Stimulated activated naive CD8-positive, alpha-beta T cell treated with anti-CD3 and anti-CD28 coated beads, Interleukin-15, Interleukin-2, amounts not matched to agents 100 U/mL and 50 U/mL, for 24 hours (primary cell): ENCODE measurements around the gene PALLD.

Source experiments
- ATAC-seq: fragments of 150-1000 bp; cut with Tn5 transposase; one replicate; pipeline ENCODE4 v1.10.0; 2021
- DNase-seq: peaks from one replicate; pipeline ENCODE4 v3.0.0; 2021

PALLD gene

GRCh38 chr4:168648494-168648893 lies 151.6 kb downstream of the PALLD start:
- DNase-seq: no peak
- no peak for ATAC-seq

- ATAC-seq (no peak), DNase-seq (no peak)
Measured at GRCh38 chr4:168648929-168649328, 152.1 kb downstream of the PALLD start.

- DNase-seq: no peak
- no peak for ATAC-seq
Measured at GRCh38 chr4:168651374-168651773, 154.5 kb downstream of the PALLD start.

DNA sequence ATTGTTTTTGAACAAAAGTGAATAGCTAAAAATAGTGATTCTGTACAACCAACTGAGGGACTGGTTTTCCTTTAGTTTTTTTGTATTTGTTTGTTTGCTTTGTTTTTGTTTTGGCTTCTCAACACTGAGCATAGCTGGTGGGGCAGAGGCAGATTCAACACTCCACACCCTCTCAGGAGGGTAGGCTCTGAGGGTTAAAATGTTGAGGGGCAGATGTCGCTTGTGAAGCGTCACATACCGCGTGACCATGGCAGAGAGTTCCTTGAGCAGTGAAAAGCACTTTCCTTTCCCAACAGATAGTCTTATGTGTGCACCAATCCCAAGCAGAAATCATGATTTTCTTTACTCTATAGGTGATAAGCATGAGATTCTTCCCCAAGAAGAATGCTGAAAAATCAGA lies 155.0 kb downstream of the PALLD start:
- DNase-seq (no peak), ATAC-seq (no peak)

DNA sequence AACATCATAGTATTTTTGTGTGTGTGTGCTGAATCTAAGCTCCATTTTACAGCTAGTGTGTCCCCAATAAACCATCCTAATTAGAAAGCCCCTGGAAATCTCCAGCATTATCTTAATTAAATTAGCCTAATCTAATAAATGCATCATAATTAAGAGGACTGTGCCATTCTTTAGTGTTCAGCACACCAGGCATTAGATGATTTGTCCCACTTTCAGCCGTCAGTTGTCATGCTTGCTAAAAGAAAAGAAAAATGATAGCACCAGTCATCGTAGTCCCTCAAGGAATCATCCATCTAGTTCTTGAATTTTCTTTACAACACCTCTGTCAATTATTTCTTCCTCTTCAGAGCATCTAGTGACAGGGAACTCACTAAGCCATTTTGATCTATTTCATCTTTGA lies 155.9 kb downstream of the PALLD start:
- ATAC-seq: no peak
- DNase-seq: no peak

DNA sequence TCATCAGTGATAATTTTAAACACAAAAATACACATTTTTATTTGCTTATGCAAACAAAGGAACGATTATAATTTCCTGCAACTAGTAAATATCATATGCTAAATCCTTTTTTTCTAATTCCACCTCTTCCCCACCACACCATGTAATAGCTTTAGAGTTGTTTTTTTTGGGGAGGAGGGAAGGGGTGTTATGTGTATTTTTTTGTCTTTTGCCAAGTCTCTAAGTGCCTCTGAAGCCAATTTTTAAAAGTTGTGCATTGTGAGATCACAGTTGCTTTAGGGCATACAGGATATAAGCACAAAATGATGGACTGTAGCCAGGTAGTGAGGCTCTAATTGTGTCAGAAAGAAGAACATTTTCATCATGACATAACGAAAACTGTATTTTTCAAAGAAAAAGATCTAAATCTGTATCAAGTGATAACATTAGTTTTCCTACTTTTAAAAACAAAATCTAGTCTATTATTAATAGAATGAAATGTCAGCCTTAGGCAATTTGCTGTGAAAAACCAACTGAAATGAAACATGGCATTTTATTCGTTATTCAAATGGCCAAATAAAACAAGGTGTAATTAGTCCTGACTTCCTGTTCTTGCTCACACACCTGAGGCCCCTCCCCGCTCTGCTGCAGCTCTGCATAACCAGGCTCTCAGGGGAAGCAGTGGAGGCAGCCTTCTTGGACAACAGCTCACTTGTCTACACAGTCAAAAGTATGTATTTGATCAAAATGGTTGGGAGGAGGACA lies 157.4 kb downstream of the PALLD start:
- DNase-seq: no peak
- ATAC-seq: no peak

- DNase-seq (no peak), ATAC-seq (no peak)
Measured at GRCh38 chr4:168654848-168655174, 158.0 kb downstream of the PALLD start.

GRCh38 chr4:168655182-168655581 lies 158.3 kb downstream of the PALLD start:
- ATAC-seq: no peak
- DNase-seq: no peak

GRCh38 chr4:168656055-168656660 lies 159.3 kb downstream of the PALLD start:
- ATAC-seq (no peak), DNase-seq (no peak)

DNA sequence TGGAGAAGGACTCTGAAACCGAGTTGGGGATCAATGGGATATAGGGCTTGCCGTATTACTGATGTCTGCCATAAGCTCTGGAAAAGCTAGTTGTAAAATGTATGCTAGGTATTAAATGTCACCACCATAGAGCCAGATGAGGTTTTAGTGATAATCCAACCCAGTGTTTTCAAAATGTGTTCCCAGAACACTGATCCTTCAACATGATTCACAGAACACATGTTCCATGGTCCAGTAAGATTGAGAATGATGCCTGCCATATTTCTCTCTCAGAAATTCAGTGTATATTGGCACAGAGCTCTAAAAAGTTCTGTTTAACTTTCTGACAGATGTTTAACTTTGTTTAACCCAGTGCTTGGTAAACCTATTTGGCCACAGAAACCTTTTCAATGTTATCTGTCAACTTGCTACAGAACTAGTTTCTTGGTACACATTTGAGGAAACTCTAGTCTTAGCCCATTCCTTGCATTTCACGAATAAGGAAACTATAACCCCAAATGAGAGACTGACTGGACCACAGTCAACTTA lies 160.2 kb downstream of the PALLD start:
- ATAC-seq: no peak

GRCh38 chr4:168658751-168659150 lies 161.9 kb downstream of the PALLD start:
- DNase-seq: no peak

More for the DNA sequence above, 160.2 kb downstream of the PALLD start:
- DNase-seq: no peak

DNA sequence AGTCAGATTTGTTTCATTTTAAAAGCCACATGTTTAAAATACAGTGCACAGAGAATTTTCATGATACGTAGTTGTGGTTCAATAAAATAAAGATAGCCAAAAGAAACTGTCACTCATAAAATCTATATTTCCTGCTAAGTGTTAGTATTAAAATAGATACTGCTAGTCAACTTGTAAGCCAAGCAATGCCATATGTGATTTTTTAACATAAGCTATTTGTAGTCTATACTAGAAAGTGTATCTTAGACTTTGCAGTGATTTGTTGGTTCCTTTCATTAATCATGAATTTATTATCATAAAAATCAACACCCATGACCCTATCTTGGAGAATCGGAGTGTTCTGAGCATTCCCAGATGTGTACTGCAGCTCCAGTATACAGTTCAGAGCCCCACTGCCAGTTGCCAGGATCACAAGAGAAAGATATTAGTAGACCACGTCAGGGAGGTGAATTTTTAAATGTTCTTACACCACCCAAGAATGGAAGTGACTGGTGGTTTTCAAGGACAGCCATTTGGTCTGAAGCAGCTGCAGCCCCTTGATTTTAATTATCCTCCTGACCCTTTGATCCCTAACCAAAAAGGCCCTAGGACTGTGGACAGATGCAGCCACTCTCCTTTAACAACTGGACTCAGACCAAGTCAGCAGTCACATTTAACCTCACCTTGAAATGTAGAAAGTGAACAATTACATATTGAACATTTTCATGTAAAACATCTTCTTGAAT lies 163.1 kb downstream of the PALLD start:
- DNase-seq (no peak), ATAC-seq (no peak)

More at GRCh38 chr4:168658751-168659150, 161.9 kb downstream of the PALLD start:
- ATAC-seq: no peak

- no peak for DNase-seq
- no peak for ATAC-seq
Measured at GRCh38 chr4:168662297-168662984, 165.6 kb downstream of the PALLD start.

- DNase-seq: no peak
- no peak for ATAC-seq
Measured at GRCh38 chr4:168664242-168664891, 167.5 kb downstream of the PALLD start.

DNA sequence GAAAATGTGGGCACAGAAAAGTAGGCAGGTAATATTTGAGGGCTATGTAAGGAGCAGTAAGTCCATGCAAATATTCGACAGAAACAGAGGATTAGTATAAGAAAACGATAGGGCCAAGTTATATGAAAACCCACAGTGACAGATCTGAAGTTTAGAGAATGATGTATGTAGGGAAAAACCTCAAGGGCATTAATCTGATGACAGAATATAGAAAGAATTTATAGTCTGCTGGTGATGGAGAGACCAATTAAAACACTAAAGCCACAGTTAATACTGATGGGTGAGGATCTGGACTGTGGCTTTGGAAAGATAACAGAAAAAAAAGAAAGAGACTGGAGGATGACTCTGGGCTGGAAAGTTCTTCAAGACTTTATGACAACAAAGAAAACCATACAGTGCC lies 169.7 kb downstream of the PALLD start:
- ATAC-seq: no peak
- DNase-seq: no peak

DNA sequence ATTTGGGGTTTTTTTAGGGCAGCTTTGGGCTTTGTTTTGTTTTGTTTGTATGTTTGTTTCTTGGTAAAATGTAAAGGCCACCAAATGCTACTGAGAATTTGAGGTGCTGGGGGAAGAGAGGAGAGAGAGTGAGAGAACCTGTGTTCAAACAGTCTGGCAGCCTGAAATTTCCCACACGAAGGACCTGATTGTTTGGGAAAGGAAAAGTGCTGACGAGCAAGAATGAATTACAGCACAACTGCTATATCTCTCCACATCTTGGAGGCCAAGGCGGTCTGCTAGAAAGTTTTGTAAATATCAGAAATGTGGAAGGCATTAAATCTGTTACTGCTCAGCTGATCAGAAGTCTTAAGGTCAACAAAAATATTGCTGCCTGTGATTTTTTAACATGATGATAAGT lies 170.5 kb downstream of the PALLD start:
- no peak for DNase-seq

GRCh38 chr4:168667921-168668320 lies 171.1 kb downstream of the PALLD start:
- ATAC-seq (no peak), DNase-seq (no peak)

More for the DNA sequence above, 170.5 kb downstream of the PALLD start:
- no peak for ATAC-seq

DNA sequence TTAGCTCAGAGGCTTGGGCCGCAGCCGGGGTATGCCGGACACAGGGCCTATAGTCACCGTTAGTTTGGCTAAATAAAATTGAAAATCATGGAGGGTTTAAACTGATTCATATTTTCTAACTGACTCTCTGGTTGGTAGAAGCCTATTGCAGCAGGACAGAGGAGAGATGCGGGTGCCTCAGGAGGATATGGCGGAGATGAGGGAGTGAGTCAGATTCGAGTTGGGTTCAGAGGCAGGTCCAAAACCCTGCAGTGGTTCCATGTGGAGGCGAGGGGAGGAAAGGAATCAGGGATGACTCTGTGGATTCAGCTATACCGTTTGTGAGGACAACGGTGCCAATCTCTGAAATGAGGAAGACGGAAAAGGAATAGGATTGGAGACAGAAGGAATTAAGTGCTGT lies 176.6 kb downstream of the PALLD start:
- ATAC-seq (no peak), DNase-seq (no peak)

GRCh38 chr4:168674077-168674747 lies 177.4 kb downstream of the PALLD start:
- DNase-seq: no peak
- ATAC-seq: no peak

GRCh38 chr4:168674866-168675265 lies 178.0 kb downstream of the PALLD start:
- ATAC-seq (no peak), DNase-seq (no peak)

- no peak for ATAC-seq
- DNase-seq: no peak
Measured at GRCh38 chr4:168677063-168677462, 180.2 kb downstream of the PALLD start.
